HEK293T (cell line): ENCODE measurements around the gene IPO4.

Source experiments
- CTCF ChIA-PET: fragments of 350-600 bp; formaldehyde crosslinking; extraction: SDS; loops from one replicate; lab custom pipeline; 2021; ENCODE audit warnings: antibody characterized with exemption, inconsistent platforms; lab: Yijun Ruan, JAX
- POLR2A ChIA-PET: fragments of 350-600 bp; formaldehyde crosslinking; extraction: SDS; loops from one replicate; lab custom pipeline; 2020; ENCODE audit warnings: antibody characterized with exemption, inconsistent platforms; lab: Yijun Ruan, JAX
- DNase-seq: peaks from one replicate; pipeline ENCODE4 v3.0.0; 2012; ENCODE audit warnings: mixed read lengths; ENCODE audit errors: extremely low spot score
- ARNT ChIP-seq: fragments of 450-650 bp; IDR thresholded peaks from 2 replicates; pipeline ENCODE4 v1.6.1; 2017; ENCODE audit warnings: mild to moderate bottlenecking
- BHLHE40 ChIP-seq: fragments of 450-650 bp; IDR thresholded peaks from 2 replicates; pipeline ENCODE4 v1.6.1; 2016; ENCODE audit warnings: mild to moderate bottlenecking, moderate library complexity, borderline replicate concordance
- CTBP1 ChIP-seq: fragments of 450-650 bp; IDR thresholded peaks from 2 replicates; pipeline ENCODE4 v1.6.1; 2016; ENCODE audit warnings: borderline replicate concordance
- ELF4 ChIP-seq: fragments of 450-650 bp; IDR thresholded peaks from 2 replicates; pipeline ENCODE4 v1.6.1; 2017; ENCODE audit warnings: antibody characterized with exemption
- FOXA1 ChIP-seq: fragments of 450-650 bp; IDR thresholded peaks from 2 replicates; pipeline ENCODE4 v1.6.1; 2016; ENCODE audit warnings: mild to moderate bottlenecking
- FOXK2 ChIP-seq: fragments of 450-650 bp; IDR thresholded peaks from 2 replicates; pipeline ENCODE4 v1.6.1; 2016; ENCODE audit warnings: mild to moderate bottlenecking
- FOXM1 ChIP-seq: fragments of 450-650 bp; IDR thresholded peaks from 2 replicates; pipeline ENCODE4 v1.6.1; 2017; ENCODE audit warnings: mild to moderate bottlenecking, borderline replicate concordance
- HDGF ChIP-seq: fragments of 450-650 bp; IDR thresholded peaks from 2 replicates; pipeline ENCODE4 v1.6.1; 2017; ENCODE audit warnings: antibody characterized with exemption, borderline replicate concordance
- L3MBTL2 ChIP-seq: fragments of 450-650 bp; conservative IDR thresholded peaks from 2 replicates; pipeline ENCODE4 v1.6.1; 2016; ENCODE audit warnings: mild to moderate bottlenecking
- LEF1 ChIP-seq: fragments of 450-650 bp; IDR thresholded peaks from 2 replicates; pipeline ENCODE4 v1.6.1; 2017; ENCODE audit warnings: mild to moderate bottlenecking, borderline replicate concordance
- NFRKB ChIP-seq: fragments of 450-650 bp; IDR thresholded peaks from 2 replicates; pipeline ENCODE4 v1.6.1; 2016; ENCODE audit warnings: mild to moderate bottlenecking, moderate library complexity
- PKNOX1 ChIP-seq: fragments of 450-650 bp; IDR thresholded peaks from 2 replicates; pipeline ENCODE4 v1.6.1; 2016
- SP1 ChIP-seq: fragments of 450-650 bp; IDR thresholded peaks from 2 replicates; pipeline ENCODE4 v1.6.1; 2017
- SUZ12 ChIP-seq: fragments of 450-650 bp; IDR thresholded peaks from 2 replicates; pipeline ENCODE4 v1.6.1; 2016; ENCODE audit warnings: mild to moderate bottlenecking
- TARDBP ChIP-seq: fragments of 450-650 bp; IDR thresholded peaks from 2 replicates; pipeline ENCODE4 v1.6.1; 2016
- ZNF384 ChIP-seq: fragments of 450-650 bp; IDR thresholded peaks from 2 replicates; pipeline ENCODE4 v1.6.1; 2016

IPO4 gene

GRCh38 chr14:24179961-24180796 is 8.4 kb downstream of the IPO4 start:
- DNase-seq = no peak
- TF ChIP-seq TARDBP (no peak), ARNT (no peak), L3MBTL2 (no peak), SUZ12 (no peak)
- POLR2A ChIA-PET = interaction anchor here (1.2 to 3.2 kb wide), 9 partner anchors 9 to 86 kb away, joined by 3 to 15 read pairs (median 5); partner anchors contain the start of genes DCAF11, EMC9, IPO4 and IRF9
- CTCF ChIA-PET = interaction anchor here (2.1 kb wide), 1 partner anchor 19 kb away, joined by 10 read pairs; the partner anchor contains the start of gene IRF9

GRCh38 chr14:24179294-24179960 is 9.2 kb downstream of the IPO4 start:
- ChIA-PET POLR2A (interaction anchor here (0.7 to 3.2 kb wide), 8 partner anchors 9 to 117 kb away, joined by 3 to 15 read pairs (median 4); partner anchors contain the start of genes EMC9, IPO4, IRF9 and PCK2), CTCF (interaction anchor here (1.2 to 2.1 kb wide), 2 partner anchors 18 kb away, joined by 4 to 10 read pairs; partner anchors contain the start of gene IRF9)

GRCh38 chr14:24178399-24179178 is 10.0 kb downstream of the IPO4 start:
- ChIA-PET POLR2A (interaction anchor here (1.0 to 3.2 kb wide), 6 partner anchors 8 to 118 kb away, joined by 3 to 15 read pairs (median 6); partner anchors contain the start of genes EMC9, IPO4 and TM9SF1), CTCF (interaction anchor here (1.2 kb wide), 1 partner anchor 17 kb away, joined by 4 read pairs; the partner anchor contains the start of gene IRF9)
- no peak for DNase-seq
- TF ChIP-seq FOXM1 (no peak), ARNT (no peak), PKNOX1 (no peak), L3MBTL2 (no peak), BHLHE40 (no peak), HDGF (no peak), SP1 (no peak), TARDBP (no peak)

More at GRCh38 chr14:24179294-24179960, 9.2 kb downstream of the IPO4 start:
- no peak for DNase-seq
- no peak for TF ChIP-seq ELF4
- TF ChIP-seq FOXM1 = no peak
- TF ChIP-seq LEF1 = no peak
- no peak for TF ChIP-seq SP1
- TF ChIP-seq HDGF = no peak
- no peak for TF ChIP-seq PKNOX1

- POLR2A ChIA-PET = interaction anchor here (0.8 to 1.5 kb wide), 5 partner anchors 7 to 57 kb away, joined by 3 to 4 read pairs (median 3); partner anchors contain the start of genes CHMP4A and PSME2
- TF ChIP-seq HDGF (no peak), LEF1 (no peak), L3MBTL2 (no peak), TARDBP (no peak), FOXA1 (no peak), FOXM1 (no peak), ZNF384 (no peak), ARNT (no peak), NFRKB (no peak), FOXK2 (no peak), PKNOX1 (no peak), BHLHE40 (no peak), ELF4 (no peak), CTBP1 (no peak), SUZ12 (no peak), SP1 (no peak)
Measured at GRCh38 chr14:24177891-24178290, 10.7 kb downstream of the IPO4 start.

GRCh38 chr14:24177041-24177825 is 11.4 kb downstream of the IPO4 start:
- ChIA-PET POLR2A (interaction anchor here (0.8 to 1.5 kb wide), 5 partner anchors 8 to 58 kb away, joined by 3 to 4 read pairs (median 3); partner anchors contain the start of genes CHMP4A and PSME2), CTCF (interaction anchor here (1.2 kb wide), 1 partner anchor 16 kb away, joined by 3 read pairs; the partner anchor contains the start of gene IRF9)
- no peak for DNase-seq
- TF ChIP-seq NFRKB = no peak
- TF ChIP-seq FOXK2 = no peak
- TF ChIP-seq TARDBP = no peak
- TF ChIP-seq BHLHE40 = no peak
- TF ChIP-seq SUZ12 = no peak
- TF ChIP-seq ELF4 = no peak

More at GRCh38 chr14:24177891-24178290, 10.7 kb downstream of the IPO4 start:
- no peak for DNase-seq
- CTCF ChIA-PET = interaction anchor here (1.2 kb wide), 1 partner anchor 17 kb away, joined by 3 read pairs; the partner anchor contains the start of gene IRF9
